Liver (tissue), 3 donors: Measurements from ENCODE around the gene ADGRF4.

Experiments
- CTCF ChIP-seq: fragments of 150-350 bp; IDR thresholded peaks from 2 replicates; pipeline ENCODE4 v1.5.1; 2017; ENCODE audit warnings: improper control_type of control experiment, low read depth, low read length; ENCODE audit not compliant: missing input control
- EGR1 ChIP-seq, 2 donors: IDR thresholded peaks; 2 replicates each; pipeline ENCODE4 v1.6.1; 2016 to 2018; ENCODE audit warnings: antibody characterized with exemption in 2 of 2, low read depth in 2 of 2
- FOXA1 ChIP-seq: IDR thresholded peaks from 2 replicates; pipeline ENCODE4 v1.6.1; 2016; ENCODE audit warnings: antibody characterized with exemption
- GABPA ChIP-seq, 2 donors: IDR thresholded peaks in 1 of 2; conservative IDR thresholded peaks in 1 of 2; 2 replicates each; pipeline ENCODE4 v1.6.1; 2016; ENCODE audit warnings: antibody characterized with exemption in 2 of 2, mild to moderate bottlenecking in 1 of 2, moderate library complexity in 1 of 2
- MAX ChIP-seq: IDR thresholded peaks from 2 replicates; pipeline ENCODE4 v1.6.1; 2016; ENCODE audit warnings: antibody characterized with exemption
- NR2F2 ChIP-seq: IDR thresholded peaks from 2 replicates; pipeline ENCODE4 v1.6.1; 2016; ENCODE audit warnings: antibody characterized with exemption
- RAD21 ChIP-seq, 2 donors: IDR thresholded peaks; 2 replicates each; pipeline ENCODE4 v1.6.1; 2016; ENCODE audit warnings: antibody characterized with exemption in 2 of 2, mild to moderate bottlenecking in 2 of 2
- REST ChIP-seq: IDR thresholded peaks from 2 replicates; pipeline ENCODE4 v1.6.1; 2016; ENCODE audit warnings: antibody characterized with exemption, mild to moderate bottlenecking
- SP1 ChIP-seq: IDR thresholded peaks from 2 replicates; pipeline ENCODE4 v1.6.1; 2018; ENCODE audit warnings: antibody characterized with exemption, mild to moderate bottlenecking
- TAF1 ChIP-seq: conservative IDR thresholded peaks from 2 replicates; pipeline ENCODE4 v1.6.1; 2016; ENCODE audit warnings: antibody characterized with exemption, mild to moderate bottlenecking
- YY1 ChIP-seq: IDR thresholded peaks from 2 replicates; pipeline ENCODE4 v1.6.1; 2016; ENCODE audit warnings: antibody characterized with exemption, mild to moderate bottlenecking
- donor health status: healthy.
- donor health status: healthy.

- TF ChIP-seq CTCF (no peak), SP1 (no peak), RAD21 (IDR thresholded peaks at IDR 0.05) (no peak), MAX (no peak), REST (no peak), FOXA1 (no peak), TAF1 (no peak), YY1 (no peak), NR2F2 (no peak), EGR1 (IDR thresholded peaks at IDR 0.05; ENCODE audit: low read depth in 2 of 2) (no peak), GABPA (IDR thresholded peaks at IDR 0.05 in 1 of 2, conservative IDR thresholded peaks at IDR 0.05 in 1 of 2) (no peak)
Measured at GRCh38 chr6:47743744-47744143, 45.4 kb downstream of the ADGRF4 start.
